GM12801 (cell line): Measurements from ENCODE around the gene ANK3.

Experiments used
- CTCF ChIP-seq: IDR thresholded peaks from one replicate; pipeline ENCODE4 v1.5.1; 2011; ENCODE audit warnings: control low read depth; ENCODE audit not compliant: insufficient read length; ENCODE audit errors: extremely low read depth

Gene ANK3

DNA sequence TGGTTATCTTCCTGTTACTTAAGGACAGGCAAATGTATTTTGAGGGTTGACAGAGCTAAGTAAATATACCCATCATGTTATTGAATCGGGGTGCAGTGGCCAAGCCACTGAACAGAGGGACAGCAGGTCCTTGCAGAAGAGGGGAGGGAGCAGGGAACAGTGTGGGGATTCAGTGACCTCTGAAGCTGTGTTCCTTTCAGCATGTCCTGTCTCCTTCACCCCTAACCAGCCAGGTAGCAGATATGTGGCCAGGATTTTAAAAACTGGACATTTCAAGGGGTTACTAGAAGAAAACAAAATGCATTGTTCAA lies 12.7 kb downstream of the ANK3 start:
- no peak for TF ChIP-seq CTCF

DNA sequence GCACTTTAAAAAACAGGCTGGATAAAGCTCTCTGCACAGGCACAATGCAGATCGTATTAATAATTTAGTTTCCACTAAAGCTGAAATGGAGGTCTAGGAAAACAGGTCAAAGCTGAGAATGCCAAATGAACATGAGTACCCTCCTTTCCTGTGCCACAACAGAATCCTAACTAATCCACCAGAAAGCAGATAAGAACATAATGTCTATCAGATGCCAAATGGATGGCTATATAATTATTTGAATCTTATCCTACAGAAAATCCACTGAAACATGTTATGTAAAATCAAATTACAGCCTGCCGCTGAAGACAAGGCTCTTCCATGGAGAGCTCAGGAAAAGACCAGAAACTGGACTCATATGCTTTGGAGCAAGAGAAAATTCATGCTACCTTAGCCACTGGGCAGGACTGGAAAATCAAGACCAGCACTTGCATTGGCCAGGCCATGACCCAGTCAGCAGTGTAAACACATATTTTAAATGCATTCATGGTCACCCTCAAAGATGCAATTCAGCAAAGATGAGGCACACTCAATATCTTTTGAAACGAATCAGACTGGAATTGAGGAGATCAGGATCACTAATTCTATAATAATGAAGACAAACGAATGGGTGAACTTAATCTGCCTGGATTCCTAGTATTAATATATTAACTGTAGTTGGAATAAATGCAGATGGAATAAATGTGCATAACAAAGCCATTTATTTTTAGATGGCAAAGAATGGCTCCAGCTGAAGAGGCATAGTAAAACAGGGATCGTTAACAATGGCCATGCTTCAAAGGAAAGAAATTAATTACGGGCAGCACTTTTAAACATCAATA lies 13.2 kb downstream of the ANK3 start:
- no peak for TF ChIP-seq CTCF

- TF ChIP-seq CTCF, result no peak
Measured at GRCh38 chr10:60375293-60376004, 14.2 kb downstream of the ANK3 start.

- no peak for TF ChIP-seq CTCF
Measured at GRCh38 chr10:60374836-60375235, 14.8 kb downstream of the ANK3 start.

- no peak for TF ChIP-seq CTCF
Measured at GRCh38 chr10:60372436-60372835, 17.2 kb downstream of the ANK3 start.

- no peak for TF ChIP-seq CTCF
Measured at GRCh38 chr10:60369547-60369930, 20.1 kb downstream of the ANK3 start.

GRCh38 chr10:60368875-60369546 lies 20.7 kb downstream of the ANK3 start:
- no peak for TF ChIP-seq CTCF
